Measurements from ENCODE around the gene KIRREL1. TPM values are rescaled to one million over a fixed set of nuclear protein-coding genes. Genes with fewer than 3 reads are reported as not detected.

Gene KIRREL1
- total and polyA plus RNA-seq, 2 of the 8 experiments (the other 6 are each of a cell fraction or from before 2014, with no cell fraction given): 14.2 to 39.0 TPM

- TF ChIP-seq, protein P1, sequence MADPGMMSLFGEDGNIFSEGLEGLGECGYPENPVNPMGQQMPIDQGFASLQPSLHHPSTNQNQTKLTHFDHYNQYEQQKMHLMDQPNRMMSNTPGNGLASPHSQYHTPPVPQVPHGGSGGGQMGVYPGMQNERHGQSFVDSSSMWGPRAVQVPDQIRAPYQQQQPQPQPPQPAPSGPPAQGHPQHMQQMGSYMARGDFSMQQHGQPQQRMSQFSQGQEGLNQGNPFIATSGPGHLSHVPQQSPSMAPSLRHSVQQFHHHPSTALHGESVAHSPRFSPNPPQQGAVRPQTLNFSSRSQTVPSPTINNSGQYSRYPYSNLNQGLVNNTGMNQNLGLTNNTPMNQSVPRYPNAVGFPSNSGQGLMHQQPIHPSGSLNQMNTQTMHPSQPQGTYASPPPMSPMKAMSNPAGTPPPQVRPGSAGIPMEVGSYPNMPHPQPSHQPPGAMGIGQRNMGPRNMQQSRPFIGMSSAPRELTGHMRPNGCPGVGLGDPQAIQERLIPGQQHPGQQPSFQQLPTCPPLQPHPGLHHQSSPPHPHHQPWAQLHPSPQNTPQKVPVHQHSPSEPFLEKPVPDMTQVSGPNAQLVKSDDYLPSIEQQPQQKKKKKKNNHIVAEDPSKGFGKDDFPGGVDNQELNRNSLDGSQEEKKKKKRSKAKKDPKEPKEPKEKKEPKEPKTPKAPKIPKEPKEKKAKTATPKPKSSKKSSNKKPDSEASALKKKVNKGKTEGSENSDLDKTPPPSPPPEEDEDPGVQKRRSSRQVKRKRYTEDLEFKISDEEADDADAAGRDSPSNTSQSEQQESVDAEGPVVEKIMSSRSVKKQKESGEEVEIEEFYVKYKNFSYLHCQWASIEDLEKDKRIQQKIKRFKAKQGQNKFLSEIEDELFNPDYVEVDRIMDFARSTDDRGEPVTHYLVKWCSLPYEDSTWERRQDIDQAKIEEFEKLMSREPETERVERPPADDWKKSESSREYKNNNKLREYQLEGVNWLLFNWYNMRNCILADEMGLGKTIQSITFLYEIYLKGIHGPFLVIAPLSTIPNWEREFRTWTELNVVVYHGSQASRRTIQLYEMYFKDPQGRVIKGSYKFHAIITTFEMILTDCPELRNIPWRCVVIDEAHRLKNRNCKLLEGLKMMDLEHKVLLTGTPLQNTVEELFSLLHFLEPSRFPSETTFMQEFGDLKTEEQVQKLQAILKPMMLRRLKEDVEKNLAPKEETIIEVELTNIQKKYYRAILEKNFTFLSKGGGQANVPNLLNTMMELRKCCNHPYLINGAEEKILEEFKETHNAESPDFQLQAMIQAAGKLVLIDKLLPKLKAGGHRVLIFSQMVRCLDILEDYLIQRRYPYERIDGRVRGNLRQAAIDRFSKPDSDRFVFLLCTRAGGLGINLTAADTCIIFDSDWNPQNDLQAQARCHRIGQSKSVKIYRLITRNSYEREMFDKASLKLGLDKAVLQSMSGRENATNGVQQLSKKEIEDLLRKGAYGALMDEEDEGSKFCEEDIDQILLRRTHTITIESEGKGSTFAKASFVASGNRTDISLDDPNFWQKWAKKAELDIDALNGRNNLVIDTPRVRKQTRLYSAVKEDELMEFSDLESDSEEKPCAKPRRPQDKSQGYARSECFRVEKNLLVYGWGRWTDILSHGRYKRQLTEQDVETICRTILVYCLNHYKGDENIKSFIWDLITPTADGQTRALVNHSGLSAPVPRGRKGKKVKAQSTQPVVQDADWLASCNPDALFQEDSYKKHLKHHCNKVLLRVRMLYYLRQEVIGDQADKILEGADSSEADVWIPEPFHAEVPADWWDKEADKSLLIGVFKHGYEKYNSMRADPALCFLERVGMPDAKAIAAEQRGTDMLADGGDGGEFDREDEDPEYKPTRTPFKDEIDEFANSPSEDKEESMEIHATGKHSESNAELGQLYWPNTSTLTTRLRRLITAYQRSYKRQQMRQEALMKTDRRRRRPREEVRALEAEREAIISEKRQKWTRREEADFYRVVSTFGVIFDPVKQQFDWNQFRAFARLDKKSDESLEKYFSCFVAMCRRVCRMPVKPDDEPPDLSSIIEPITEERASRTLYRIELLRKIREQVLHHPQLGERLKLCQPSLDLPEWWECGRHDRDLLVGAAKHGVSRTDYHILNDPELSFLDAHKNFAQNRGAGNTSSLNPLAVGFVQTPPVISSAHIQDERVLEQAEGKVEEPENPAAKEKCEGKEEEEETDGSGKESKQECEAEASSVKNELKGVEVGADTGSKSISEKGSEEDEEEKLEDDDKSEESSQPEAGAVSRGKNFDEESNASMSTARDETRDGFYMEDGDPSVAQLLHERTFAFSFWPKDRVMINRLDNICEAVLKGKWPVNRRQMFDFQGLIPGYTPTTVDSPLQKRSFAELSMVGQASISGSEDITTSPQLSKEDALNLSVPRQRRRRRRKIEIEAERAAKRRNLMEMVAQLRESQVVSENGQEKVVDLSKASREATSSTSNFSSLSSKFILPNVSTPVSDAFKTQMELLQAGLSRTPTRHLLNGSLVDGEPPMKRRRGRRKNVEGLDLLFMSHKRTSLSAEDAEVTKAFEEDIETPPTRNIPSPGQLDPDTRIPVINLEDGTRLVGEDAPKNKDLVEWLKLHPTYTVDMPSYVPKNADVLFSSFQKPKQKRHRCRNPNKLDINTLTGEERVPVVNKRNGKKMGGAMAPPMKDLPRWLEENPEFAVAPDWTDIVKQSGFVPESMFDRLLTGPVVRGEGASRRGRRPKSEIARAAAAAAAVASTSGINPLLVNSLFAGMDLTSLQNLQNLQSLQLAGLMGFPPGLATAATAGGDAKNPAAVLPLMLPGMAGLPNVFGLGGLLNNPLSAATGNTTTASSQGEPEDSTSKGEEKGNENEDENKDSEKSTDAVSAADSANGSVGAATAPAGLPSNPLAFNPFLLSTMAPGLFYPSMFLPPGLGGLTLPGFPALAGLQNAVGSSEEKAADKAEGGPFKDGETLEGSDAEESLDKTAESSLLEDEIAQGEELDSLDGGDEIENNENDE (IDR thresholded peaks at IDR 0.05; ENCODE audit: insufficient replicate concordance, low read length): no peak
- no peak for TF ChIP-seq EP300 (IDR thresholded peaks at IDR 0.05; ENCODE audit: borderline replicate concordance in 1 of 2, low read depth in 2 of 2, low read length in 2 of 2)
- TF ChIP-seq ATF2 (IDR thresholded peaks at IDR 0.05; ENCODE audit: low read length): no peak
- no peak for TF ChIP-seq NRF1 (IDR thresholded peaks at IDR 0.05; ENCODE audit: low read depth, low read length)
- TF ChIP-seq, protein P2, sequence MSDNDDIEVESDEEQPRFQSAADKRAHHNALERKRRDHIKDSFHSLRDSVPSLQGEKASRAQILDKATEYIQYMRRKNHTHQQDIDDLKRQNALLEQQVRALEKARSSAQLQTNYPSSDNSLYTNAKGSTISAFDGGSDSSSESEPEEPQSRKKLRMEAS (IDR thresholded peaks at IDR 0.05): no peak
- no peak for TF ChIP-seq JUND (IDR thresholded peaks at IDR 0.05; ENCODE audit: low read length)
- no peak for TF ChIP-seq CBX5 (IDR thresholded peaks at IDR 0.05; ENCODE audit: low read depth, low read length)
- no peak for TF ChIP-seq POU5F1 (IDR thresholded peaks at IDR 0.05; ENCODE audit: low read depth, low read length)
- TF ChIP-seq POLR2A (IDR thresholded peaks at IDR 0.05; ENCODE audit: control extremely low read depth in 1 of 2, low read depth in 2 of 2, low read length in 2 of 2): no peak
Measured at GRCh38 chr1:157967205-157967604, 26.2 kb upstream of the KIRREL1 start (continued).
